Dendritic cell treated with granulocyte-macrophage colony-stimulating factor and Interleukin-4, amounts not matched to agents 40 ng/mL and 50 ng/mL, for 4 days (primary cell): ENCODE data around the gene KLHDC3.

ENCODE experiments used
- H3K27ac Mint-ChIP-seq: one replicate; pipeline ENCODE4 v1.8.0; 2022; ENCODE audit warnings: mild to moderate bottlenecking, mixed read lengths
- H3K27me3 Mint-ChIP-seq: one replicate; pipeline ENCODE4 v1.8.0; 2022; ENCODE audit warnings: mild to moderate bottlenecking, mixed read lengths
- H3K36me3 Mint-ChIP-seq: one replicate; pipeline ENCODE4 v1.8.0; 2022; ENCODE audit warnings: low read depth, mixed read lengths
- H3K4me1 Mint-ChIP-seq: one replicate; pipeline ENCODE4 v1.8.0; 2022; ENCODE audit warnings: low read depth, mixed read lengths
- H3K4me3 Mint-ChIP-seq: one replicate; pipeline ENCODE4 v1.8.0; 2022; ENCODE audit warnings: mild to moderate bottlenecking, moderate library complexity, mixed read lengths
- H3K9me3 Mint-ChIP-seq: one replicate; pipeline ENCODE4 v1.8.0; 2022; ENCODE audit warnings: mixed read lengths
- intact Hi-C: fragments of 100-400 bp; cut with micrococcal nuclease; formaldehyde crosslinking; loops from one replicate; pipeline ENCODE4 v1.15.0; 2022

KLHDC3 gene

GRCh38 chr6:43061861-43062260 lies 47.8 kb downstream of the KLHDC3 start:
- Mint-ChIP-seq H3K4me1 (peaks cover 28% of the 10 kb centered on the region), H3K27ac (no peak overlapping the region), H3K9me3 (no peaks in the 10 kb centered on the region), H3K36me3 (peaks cover 45% of the 10 kb centered on the region), H3K27me3 (no peaks in the 10 kb centered on the region), H3K4me3 (no peak overlapping the region)
- intact Hi-C loops, result no loop called here

DNA sequence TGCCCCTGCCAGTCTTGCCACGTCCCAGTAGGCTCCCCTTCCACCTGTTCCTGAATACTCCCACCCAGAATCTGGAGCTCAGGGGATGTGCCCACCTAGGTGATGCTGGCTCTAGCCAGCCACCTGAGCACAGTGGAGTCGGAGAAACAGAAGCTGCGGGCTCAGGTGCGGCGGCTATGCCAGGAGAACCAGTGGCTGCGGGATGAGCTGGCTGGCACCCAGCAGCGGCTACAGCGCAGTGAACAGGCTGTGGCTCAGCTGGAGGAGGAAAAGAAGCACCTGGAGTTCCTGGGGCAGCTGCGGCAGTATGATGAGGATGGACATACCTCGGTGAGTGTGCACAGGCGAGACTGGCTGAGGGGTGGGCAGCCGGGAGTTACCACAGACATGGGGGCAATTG lies 48.8 kb downstream of the KLHDC3 start:
- Mint-ChIP-seq H3K4me3 (no peak overlapping the region), H3K27me3 (no peaks in the 10 kb centered on the region), H3K9me3 (no peaks in the 10 kb centered on the region)

GRCh38 chr6:43070028-43070632 lies 56.1 kb downstream of the KLHDC3 start:
- no peak overlapping the region for H3K4me3 Mint-ChIP-seq
- intact Hi-C loops, result no loop called here
- H3K27ac Mint-ChIP-seq, result no peak overlapping the region
- no peaks in the 10 kb centered on the region for H3K9me3 Mint-ChIP-seq
- peaks cover 2% of the 10 kb centered on the region for H3K27me3 Mint-ChIP-seq
- H3K4me1 Mint-ChIP-seq, result no peaks in the 10 kb centered on the region
- H3K36me3 Mint-ChIP-seq, result peaks cover 50% of the 10 kb centered on the region

More for the DNA sequence above, 48.8 kb downstream of the KLHDC3 start:
- no peak overlapping the region for H3K27ac Mint-ChIP-seq
- intact Hi-C loops, result no loop called here
- peaks cover 27% of the 10 kb centered on the region for H3K4me1 Mint-ChIP-seq
- peaks cover 36% of the 10 kb centered on the region for H3K36me3 Mint-ChIP-seq
